ENCODE results near the gene NPIPB2. TPM values are rescaled to one million over a fixed set of nuclear protein-coding genes. Genes with fewer than 3 reads are reported as not detected.

Gene NPIPB2
- total and polyA plus RNA-seq, 2 of the 13 experiments (the other 11 are each of a cell fraction or from before 2014, with no cell fraction given), result 1.8 to 4.1 TPM

- TF ChIP-seq KIAA2018 (CRISPR knock-in tag; IDR thresholded peaks at IDR 0.05; ENCODE audit: borderline replicate concordance), result no peak
- no peak for TF ChIP-seq SIN3A (IDR thresholded peaks at IDR 0.05; ENCODE audit: borderline replicate concordance, low read depth, low read length)
- no peak for TF ChIP-seq ZNF790 (CRISPR knock-in tag; IDR thresholded peaks at IDR 0.05; ENCODE audit: borderline replicate concordance)
- no peak; the same call in 1 of the 2 replicates for TF ChIP-seq ZNF598 (CRISPR knock-in tag; IDR thresholded peaks at IDR 0.05; ENCODE audit: borderline replicate concordance)
- no peak for TF ChIP-seq ZBTB1 (CRISPR knock-in tag; IDR thresholded peaks at IDR 0.05; ENCODE audit: borderline replicate concordance)
- no peak for TF ChIP-seq SP4 (CRISPR knock-in tag; IDR thresholded peaks at IDR 0.05)
- no peak for TF ChIP-seq FLYWCH1 (CRISPR knock-in tag; IDR thresholded peaks at IDR 0.05)
- TF ChIP-seq ZNF367 (CRISPR knock-in tag; IDR thresholded peaks at IDR 0.05; ENCODE audit: borderline replicate concordance), result no peak
- no peak for TF ChIP-seq BHLHE40 (IDR thresholded peaks at IDR 0.05; ENCODE audit: low read length)
- TF ChIP-seq ZNF275 (CRISPR knock-in tag; IDR thresholded peaks at IDR 0.05; ENCODE audit: borderline replicate concordance), result no peak
- TF ChIP-seq CHD4 (IDR thresholded peaks at IDR 0.05; ENCODE audit: borderline replicate concordance, low read length), result peak; percentile 81; the same call in 1 of the 2 replicates
- TF ChIP-seq, protein P1, sequence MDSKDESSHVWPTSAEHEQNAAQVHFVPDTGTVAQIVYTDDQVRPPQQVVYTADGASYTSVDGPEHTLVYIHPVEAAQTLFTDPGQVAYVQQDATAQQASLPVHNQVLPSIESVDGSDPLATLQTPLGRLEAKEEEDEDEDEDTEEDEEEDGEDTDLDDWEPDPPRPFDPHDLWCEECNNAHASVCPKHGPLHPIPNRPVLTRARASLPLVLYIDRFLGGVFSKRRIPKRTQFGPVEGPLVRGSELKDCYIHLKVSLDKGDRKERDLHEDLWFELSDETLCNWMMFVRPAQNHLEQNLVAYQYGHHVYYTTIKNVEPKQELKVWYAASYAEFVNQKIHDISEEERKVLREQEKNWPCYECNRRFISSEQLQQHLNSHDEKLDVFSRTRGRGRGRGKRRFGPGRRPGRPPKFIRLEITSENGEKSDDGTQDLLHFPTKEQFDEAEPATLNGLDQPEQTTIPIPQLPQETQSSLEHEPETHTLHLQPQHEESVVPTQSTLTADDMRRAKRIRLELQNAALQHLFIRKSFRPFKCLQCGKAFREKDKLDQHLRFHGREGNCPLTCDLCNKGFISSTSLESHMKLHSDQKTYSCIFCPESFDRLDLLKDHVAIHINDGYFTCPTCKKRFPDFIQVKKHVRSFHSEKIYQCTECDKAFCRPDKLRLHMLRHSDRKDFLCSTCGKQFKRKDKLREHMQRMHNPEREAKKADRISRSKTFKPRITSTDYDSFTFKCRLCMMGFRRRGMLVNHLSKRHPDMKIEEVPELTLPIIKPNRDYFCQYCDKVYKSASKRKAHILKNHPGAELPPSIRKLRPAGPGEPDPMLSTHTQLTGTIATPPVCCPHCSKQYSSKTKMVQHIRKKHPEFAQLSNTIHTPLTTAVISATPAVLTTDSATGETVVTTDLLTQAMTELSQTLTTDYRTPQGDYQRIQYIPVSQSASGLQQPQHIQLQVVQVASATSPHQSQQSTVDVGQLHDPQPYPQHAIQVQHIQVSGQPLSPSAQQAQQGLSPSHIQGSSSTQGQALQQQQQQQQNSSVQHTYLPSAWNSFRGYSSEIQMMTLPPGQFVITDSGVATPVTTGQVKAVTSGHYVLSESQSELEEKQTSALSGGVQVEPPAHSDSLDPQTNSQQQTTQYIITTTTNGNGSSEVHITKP (CRISPR knock-in tag; IDR thresholded peaks at IDR 0.05; ENCODE audit: low read depth), result no peak
- TF ChIP-seq NR2F2 (IDR thresholded peaks at IDR 0.05; ENCODE audit: borderline replicate concordance, low read depth), result no peak
- TF ChIP-seq KLF12 (CRISPR knock-in tag; IDR thresholded peaks at IDR 0.05; ENCODE audit: borderline replicate concordance), result no peak
- no peak for TF ChIP-seq FIP1L1 (IDR thresholded peaks at IDR 0.05; ENCODE audit: borderline replicate concordance, insufficient read depth, low read depth, low read length)
- TF ChIP-seq FOSL1 (CRISPR knock-in tag; IDR thresholded peaks at IDR 0.05; ENCODE audit: borderline replicate concordance), result peak; percentile 91
Measured at GRCh38 chr16:11916524-11917285, 25.1 kb downstream of the NPIPB2 start (continued).
